MV-4-11 (cell line): ENCODE data around the gene OMP.
"Not testable (repeated sequence)": the region's sequence is repeated elsewhere in the genome, so short reads cannot be mapped to it uniquely, and the experiment has no call there.

Experiments
- DNase-seq: peaks from one replicate; lab custom pipeline; 2025; lab: John Stamatoyannopoulos, UW

Gene OMP

GRCh38 chr11:77102246-77103210, at the start of gene OMP:
Gene OMP, plus strand, starts transcription at chr11:77102840. Its CDS starts 0 bp downstream, at chr11:77102840.
- no peak for DNase-seq

DNA sequence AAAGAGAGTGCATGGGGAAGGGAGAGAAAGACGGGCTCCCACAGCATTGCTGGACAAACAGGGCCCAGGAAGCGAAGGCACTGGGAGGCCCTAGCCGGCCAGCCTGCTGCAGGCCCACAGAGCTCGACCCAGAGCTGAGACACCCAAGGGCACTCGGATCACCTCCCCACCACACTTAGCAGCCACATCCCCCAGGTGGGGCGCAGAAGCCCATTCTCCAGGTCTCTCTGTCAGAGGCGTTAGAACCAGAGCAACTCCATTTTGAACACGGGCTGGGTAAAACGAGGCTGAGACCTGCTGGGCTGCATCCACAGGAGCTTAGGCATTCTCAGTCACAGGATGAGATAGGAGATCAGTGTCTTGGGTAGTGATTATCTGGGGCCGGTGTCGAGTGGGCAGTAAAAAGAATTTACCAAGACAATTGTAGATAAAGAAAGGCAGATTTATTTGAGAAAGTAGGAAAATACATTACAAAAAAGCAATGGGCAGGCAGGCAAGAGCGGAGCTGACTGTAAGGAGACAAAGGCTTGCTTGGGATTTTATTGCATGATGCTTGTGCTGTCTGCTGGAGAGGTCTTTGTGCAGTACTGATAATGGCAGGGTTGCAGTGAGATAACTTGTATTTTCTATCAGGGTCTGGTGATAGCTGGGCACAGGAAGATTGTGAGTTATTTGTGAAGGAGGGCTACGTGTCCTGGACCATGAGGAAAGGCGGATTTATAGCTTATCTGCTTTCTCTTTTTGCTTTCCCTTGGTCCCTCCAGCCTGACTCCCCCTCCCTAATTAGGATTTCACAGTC, 49.2 kb upstream of the OMP start:
- DNase-seq: no peak

DNA sequence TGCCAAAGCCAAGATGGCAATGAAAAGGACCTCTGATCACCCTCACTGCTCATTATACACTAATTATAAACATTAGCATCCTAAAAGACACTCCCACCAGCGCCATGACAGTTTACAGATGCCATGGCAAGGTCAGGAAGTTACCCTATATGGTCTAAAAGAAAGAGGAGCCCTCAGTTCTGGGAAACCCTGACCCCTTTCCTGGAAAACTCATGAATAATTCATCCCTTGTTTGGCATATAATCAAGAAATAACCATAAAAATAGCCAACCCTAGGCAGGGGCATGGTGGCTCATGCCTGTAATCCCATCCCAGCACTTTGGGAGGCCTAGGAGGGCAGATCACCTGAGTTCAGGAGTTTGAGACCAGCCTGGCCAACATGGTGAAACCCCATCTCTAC, 48.6 kb upstream of the OMP start:
- DNase-seq: no peak

DNA sequence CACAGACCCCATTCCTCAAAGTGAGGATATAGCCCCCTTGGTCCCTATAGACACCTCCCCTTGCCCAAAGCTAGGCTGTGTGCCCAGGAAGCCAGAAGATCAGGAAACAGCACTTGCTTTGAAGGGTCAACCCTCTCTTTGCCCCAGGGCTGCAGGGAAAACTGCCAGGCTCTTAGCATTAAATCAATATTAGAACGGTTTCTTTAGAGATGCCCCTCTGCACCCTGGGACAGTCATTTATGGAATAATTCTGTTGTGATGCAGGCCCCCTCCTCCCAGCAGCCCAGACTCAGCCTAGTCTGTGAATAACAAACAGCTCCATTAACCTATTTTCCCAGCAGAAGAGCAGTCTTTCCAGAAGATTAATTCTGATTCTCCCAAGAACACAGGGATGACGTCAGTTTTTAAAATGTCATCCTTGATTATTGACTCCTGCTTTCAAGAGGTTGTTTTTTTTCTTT, 47.5 kb upstream of the OMP start:
- DNase-seq: no peak

GRCh38 chr11:77055913-77056312, 46.7 kb upstream of the OMP start:
- no peak for DNase-seq

DNA sequence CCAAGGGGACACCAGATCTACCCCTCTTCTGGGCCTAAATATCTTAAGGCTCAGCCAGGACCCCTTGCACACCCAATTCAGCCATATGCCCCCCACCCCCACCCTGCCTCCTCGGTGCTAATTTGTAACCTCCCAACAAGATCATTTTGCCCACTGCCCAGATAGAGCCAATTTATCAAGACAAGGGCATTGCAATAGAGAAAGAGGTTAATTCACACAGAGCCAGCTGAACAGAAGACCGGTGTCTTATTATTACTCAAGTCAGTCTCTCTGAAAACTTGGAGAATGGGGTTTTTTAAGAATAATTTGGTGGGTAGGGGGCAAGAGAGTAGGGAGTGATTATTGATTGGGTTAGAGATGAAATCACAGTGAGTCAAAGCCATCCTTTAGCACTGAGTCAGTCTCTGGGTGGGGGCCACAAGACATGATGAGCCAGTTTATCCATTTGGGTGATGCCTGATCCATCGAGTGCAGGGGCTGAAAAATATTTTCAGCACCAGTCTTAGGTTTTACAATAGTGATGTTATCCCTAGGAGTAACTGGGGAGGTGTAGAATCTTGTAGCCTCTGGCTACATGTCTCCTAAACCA, 45.7 kb upstream of the OMP start:
- DNase-seq: no peak

DNA sequence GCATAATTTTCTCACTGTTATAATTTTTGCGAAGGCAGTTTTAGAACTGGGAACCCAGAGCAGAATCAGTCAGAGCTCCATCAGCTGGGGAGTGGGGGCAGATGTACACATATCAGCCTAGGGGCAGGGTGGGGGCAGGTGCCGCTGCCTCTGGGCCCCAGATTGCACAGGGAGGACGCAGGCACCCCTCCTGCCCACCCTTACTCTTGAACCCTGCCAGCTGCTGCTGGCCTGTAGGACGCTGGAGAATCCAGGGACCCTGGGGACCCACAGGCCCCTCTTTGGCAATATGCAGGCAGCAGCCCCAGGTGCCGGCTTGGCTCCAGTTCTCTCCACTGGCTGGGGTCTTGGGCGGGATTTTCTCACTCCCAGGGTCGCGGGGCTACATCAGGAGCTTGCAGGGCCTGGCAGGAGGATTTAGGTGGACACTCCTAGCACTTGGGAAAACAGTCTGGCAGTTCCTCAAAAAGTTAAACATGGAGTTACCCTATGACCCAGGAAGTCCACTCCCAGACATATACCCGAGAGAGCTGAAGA, 44.6 kb upstream of the OMP start:
- no peak for DNase-seq

DNA sequence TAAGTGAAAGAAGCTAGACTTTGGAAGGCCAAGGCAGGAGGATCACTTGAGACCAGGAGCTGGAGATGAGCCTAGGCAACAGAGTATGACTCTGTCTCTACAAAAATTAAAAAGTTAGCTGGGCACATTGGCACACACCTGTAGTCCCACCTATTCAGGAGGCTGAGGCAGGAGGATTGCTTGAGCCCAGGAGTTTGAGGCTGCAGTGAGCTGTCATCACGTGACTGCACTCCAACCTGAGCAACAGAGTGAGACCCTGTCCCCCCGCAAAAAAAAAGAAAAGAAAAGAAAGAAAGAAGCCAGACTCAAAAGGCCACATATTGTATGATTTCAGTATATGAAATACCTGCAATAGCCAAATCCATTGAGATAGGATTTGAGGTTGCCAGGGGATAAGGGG, 43.7 kb upstream of the OMP start:
- no peak for DNase-seq

GRCh38 chr11:77059806-77060205, 42.8 kb upstream of the OMP start:
- no peak for DNase-seq

- DNase-seq: no peak
Observed at GRCh38 chr11:77060234-77060633, 42.4 kb upstream of the OMP start.

- not testable (repeated sequence) for DNase-seq
Observed at GRCh38 chr11:77061258-77061657, 41.4 kb upstream of the OMP start.

DNA sequence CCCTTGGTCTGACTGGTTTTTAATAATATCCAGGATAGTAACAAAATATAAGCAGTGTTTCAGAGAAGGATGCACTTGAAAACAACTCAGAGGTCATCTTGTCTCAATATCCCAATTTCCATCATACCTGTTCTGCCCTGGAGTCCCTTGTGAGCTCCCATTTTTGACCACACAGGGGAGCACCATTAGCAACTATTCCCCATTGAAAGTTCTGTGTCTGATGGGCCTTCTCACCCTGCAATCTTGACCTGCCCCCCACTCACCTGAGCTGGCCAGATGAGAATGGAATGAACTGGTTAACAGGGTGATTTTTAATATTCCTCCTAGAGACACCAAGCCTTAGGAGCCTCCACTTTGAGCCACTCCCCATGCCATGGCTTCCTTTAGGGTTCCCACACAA, 39.7 kb upstream of the OMP start:
- DNase-seq: no peak

DNA sequence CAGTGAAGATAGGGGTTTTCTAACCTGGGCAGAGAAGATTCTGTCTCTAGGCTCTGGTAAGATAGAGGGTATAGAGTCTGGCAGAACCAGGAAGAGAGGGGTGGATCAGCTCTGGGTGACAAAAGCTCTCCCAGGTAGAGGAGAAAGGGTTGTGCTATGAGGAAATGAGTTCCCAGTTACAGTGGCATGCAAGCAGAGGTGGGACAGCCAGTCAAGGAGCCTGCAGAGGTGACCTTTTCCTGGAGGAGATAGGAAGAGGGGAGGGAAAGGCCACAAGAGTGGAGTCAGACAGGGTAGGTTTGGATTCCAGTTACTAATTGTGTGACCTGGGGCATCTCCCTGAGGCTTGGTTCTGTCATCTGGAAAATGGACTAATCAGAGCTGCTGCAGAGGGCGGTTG, 39.2 kb upstream of the OMP start:
- no peak for DNase-seq

DNA sequence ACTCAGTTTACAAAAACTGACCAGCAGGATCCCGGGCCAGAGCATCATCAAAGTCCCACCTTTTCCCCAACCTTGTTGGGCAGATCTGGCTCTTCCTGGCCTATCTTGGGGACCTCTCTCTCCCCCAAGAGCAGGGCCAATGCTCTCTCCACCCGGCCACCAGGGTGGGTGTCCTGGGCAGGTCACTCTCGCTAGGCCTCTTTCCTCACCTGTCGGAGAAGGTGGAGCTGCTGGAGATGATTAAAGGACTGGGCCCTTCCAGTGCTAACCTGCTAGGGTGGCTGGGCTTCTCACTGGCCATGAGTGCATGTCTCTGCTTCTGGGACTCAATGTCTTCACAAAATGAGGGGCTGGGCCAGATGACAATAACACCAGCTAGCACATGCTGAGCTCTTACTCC, 38.8 kb upstream of the OMP start:
- no peak for DNase-seq

DNA sequence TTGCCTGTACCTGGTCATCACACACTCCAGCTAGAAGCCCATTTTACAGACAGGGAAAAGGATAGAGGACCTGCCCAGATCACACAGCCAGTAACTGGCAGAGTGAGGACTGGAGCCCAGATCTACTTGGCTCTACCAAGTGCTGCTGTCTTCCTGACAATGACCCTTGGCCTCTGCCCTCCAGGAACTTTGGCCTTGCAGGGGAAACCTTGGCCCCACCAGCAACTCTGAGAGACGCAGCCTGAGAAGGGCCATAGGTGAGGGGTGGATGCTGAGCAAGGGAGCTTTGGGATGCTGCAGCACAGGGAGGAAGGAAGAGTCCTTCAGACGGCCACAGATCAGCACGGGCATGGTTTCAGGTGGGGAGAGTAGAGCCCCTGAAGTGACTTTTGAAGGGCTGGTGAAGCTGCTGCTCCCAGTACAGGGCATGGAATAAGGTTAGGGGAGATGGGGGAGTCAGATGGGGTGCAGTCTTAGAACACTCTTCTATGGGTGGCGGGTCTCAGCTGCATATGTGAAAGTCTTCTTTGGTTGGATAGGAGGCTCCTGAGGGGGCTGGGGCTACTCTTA, 37.9 kb upstream of the OMP start:
- no peak for DNase-seq

GRCh38 chr11:77065878-77066228, 36.8 kb upstream of the OMP start:
- no peak for DNase-seq

DNA sequence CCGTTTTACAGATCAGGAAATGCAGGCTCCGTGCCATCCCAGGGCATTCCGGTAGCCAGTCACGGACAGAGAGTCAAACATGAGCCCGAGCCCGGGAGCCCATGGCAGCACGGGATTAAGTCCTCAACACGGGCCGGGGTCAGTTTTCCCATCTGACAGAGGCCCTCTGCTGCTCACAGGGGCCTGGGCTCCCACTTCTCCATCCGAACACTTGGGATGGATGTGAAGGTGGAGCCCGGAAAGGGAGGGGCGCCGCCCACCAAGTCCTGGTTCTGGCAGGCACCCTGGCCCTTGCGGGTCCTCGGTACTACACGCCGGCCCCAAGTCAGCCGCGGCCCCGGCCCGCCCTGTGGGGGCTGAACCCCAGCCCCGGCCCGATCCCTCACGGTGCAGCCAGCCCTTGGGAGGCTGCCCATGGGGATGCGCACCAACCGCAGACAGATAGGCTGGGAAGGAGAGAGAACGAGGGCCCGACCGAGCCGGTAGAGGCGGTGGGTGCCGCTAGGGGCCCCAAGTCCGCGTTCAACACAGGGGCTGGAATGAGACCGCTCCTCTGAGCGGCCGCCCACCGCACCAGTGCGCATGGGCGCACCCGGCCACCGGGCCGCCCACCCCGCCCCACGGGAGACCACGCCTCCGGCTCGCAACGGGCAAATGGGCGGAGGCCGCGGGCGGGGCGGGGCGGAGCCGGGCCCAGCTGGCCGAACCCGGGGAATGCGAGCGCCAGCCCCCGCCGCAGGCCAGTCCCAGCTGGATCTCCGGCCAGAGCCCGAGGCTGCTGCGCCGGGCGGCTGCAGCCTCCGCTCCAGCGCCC, 36.2 kb upstream of the OMP start, which contains the start of gene CAPN5:
Gene CAPN5 (plus strand): TSS at position 743 of the 814 bp plus-strand sequence. CDS start 17,916 bp downstream, outside the sequence.
- DNase-seq: peak; percentile 74

DNA sequence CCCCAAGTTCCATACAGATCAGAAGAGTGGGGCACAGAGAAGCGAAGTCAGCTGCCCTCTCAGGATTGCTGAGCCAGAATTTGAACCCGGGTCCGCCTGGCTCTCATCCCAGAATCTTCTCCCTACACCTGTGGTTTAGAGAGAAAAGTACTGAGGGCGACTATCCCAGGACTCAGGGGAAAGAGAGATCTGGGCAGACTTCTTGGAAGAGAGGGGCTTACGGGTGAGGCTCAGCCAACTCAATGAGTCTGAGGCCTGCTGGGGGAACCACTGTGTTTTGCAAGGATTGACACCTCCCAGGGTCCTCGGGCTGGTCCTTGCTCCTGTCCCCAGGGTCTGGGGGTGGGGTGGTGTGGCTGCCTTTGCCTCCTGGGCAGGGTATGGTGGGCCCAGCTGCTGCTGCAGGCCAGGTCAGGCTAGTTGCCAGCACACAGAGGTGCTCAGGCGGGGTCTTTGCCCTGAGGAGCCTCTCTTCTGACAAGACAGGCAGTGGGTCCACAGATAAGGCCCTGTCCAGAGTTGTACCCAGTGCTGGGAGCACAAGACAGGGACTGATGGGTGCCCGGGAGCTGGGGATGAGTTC, 34.7 kb upstream of the OMP start:
- DNase-seq: no peak

GRCh38 chr11:77068457-77069335, 33.9 kb upstream of the OMP start:
- no peak for DNase-seq
